GM21381 (cell line): Measurements from ENCODE around the gene LRP5.

Experiments used
- ATAC-seq: cut with Tn5 transposase; IDR thresholded peaks from one replicate; pipeline ENCODE4 v1.9.1; 2021; ENCODE audit warnings: mild to moderate bottlenecking, moderate library complexity; ENCODE audit not compliant: unreplicated experiment

The LRP5 gene

DNA sequence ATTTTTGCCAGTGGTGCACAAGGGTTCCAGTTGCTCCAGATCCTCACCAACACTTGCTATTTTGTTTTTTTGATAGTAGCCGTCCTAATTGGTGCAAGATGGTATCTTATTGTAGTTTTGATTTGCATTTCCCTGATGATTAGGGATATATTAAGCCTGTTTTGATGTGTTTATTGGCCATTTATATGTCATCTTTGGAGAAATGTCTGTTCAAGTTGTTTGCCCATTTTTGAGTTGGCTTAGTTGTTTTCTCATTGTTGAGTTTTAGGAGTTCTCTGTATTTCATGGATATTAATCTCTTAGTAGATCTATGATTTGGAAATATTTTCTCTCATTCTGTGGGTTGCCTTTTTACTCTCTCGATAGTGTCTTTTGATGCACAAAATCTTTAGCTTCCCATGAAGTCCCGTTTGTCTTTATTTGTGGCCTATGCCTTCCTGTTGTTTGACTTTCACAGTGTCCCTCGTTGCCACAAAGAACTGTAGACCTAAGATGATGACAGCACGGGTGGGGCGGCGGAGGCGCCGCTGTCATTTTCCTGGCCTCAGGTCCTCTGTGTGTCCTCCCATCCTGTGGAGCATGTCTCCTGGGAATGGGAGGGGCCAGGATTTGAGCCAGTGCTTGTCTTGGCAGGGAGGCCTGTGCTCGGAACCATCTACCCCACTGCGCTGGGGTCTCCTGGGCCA, 33.5 kb downstream of the LRP5 start:
- no peak for ATAC-seq

DNA sequence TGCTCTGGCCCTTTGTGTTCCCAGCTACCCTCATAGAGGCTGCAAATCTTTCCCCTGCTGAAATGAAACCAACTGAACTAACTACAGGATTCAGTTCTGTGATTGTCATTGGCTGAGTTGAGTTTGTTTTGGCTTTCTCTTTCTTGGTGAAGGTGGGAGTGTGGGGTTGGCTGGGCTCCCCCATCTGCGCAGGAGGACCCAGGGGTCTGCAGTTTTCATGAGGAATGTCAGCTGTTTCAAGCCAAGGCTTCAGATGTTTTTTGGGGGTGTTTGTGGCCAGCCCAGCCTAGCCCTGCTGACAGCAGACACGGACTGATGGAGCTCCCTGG, 34.0 kb downstream of the LRP5 start:
- ATAC-seq, result no peak

DNA sequence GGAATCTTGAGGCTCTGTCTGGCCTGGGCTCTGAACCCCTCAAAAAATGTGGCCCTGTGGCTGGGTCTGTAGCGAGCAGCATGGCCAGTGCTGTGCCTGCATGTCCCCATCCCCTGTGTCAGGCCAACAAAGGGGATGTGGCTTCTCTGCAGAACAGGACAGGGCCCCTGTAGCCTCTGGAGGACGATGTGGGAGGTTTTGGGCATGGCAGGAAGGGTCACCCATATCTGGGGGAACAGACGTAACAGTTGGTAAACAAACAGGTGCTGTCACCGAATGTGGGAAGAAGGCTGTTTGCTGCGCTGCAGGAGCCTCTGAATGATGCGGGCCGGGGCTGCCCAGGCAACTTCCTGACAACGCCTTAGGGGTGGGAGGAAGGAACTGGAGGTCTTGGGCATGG, 35.0 kb downstream of the LRP5 start:
- no peak for ATAC-seq

DNA sequence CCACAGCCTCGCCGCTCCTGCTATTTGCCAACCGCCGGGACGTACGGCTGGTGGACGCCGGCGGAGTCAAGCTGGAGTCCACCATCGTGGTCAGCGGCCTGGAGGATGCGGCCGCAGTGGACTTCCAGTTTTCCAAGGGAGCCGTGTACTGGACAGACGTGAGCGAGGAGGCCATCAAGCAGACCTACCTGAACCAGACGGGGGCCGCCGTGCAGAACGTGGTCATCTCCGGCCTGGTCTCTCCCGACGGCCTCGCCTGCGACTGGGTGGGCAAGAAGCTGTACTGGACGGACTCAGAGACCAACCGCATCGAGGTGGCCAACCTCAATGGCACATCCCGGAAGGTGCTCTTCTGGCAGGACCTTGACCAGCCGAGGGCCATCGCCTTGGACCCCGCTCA, 35.5 kb downstream of the LRP5 start:
- ATAC-seq, result no peak

DNA sequence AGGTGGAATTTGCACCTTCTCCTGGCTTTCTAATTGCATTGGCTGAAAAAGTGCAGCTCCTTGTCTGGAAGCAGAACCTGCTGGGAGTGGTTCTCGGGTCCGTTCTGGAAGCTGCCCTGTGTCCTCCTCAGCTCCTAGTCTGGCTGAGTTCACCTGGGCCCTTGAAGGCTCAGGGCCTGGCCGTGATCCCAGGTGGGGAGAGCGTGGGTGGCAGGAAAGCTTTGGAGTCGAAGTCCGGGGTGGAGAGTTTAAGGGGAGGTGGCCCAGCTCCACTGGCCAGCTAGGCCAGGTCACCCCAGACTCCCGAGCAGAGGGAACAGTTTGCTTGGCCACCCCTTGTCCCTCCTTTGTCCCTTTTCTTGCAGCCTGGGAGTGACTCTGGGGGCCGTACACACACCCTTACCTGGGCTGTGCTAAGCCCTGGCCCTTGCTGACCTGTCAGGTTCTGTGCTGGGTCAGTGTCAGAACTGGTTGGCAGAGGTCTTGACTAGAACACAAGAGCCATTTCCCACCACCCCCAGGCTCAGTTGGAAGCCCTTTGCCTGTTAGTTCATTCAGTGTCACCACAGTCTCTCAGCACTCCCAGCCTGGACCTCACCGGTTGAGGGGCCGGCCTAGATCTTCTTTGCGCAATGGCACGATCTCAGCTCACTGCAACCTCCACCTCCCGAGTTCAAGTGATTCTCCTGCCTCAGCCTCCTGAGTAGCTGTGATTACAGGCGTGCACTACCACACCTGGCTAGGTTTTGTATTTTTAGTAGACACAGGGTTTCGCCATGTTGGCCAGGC, 37.3 kb downstream of the LRP5 start:
- ATAC-seq, result no peak

DNA sequence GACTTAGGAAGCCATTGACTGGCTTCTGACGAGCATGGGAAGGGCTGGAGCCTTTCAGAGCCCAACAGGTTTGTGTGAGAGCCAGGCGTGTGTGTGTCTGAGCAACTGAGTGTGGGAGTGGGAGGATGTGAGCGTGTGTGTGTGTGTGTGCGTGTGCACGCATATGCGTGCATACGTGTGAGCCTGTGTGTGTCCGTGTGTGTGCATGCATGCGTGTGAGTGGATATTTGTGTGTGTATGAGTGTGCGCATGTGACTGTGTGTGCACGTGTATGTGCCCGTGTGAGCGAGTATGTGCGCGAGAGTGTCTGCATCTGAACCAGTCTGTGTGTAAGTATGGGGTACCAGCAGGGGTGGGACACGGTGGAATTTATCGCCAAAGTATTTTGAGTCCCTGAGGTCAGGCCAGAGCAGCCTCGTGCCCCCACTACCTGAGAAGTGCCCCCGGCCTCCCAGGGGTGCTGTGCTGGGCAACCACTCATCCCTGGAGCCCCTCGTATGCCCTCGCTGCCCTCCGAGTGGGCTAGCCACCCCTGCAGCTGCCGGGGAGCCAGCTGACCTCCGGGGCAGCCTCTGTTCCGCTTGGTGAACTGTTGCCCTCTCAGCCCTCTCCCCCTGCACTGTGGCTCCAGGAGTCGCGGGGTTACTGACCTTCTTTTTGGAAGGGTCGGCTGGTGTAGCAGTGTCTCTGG, 38.5 kb downstream of the LRP5 start:
- ATAC-seq, result no peak

DNA sequence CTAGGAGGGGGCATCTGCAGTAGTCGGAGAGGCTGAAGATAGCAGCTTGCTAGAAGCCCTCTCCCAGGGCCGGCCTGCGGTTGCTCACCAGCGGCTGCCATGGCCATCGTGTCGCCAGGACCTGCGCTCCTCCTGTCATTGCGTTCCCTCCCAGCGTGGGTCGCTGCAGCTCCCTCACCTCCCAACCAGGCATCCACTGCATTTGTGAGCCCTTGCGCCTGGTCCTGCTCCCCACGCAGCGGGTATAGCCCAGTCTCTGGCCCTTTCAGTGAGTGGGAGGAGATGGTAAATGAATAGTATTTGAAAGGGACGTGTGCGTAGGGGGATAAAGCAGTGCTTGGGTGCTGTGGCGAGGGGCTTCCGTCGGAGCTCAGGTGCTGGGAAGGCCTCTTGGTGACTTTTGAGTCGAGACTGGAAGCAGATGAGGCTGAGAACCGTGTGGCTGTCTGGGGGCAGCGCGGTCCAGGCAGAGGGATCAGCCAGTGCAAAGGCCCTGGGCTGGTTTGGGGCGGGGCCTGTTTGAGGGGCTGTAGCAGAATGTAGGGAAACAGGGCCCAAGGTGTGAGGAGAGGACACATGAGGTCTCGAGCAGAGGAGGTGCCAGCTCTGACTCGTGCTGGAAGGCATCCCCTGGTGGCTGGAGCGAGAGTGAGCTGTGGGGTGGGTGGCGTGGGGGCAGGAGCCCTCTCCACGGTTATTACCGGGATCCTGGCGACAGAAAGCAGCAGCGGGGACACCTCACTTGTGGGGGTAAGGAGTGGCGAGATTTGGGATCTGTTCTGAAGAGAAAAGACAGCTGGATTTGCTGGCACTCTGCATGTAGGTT, 39.3 kb downstream of the LRP5 start:
- no peak for ATAC-seq

DNA sequence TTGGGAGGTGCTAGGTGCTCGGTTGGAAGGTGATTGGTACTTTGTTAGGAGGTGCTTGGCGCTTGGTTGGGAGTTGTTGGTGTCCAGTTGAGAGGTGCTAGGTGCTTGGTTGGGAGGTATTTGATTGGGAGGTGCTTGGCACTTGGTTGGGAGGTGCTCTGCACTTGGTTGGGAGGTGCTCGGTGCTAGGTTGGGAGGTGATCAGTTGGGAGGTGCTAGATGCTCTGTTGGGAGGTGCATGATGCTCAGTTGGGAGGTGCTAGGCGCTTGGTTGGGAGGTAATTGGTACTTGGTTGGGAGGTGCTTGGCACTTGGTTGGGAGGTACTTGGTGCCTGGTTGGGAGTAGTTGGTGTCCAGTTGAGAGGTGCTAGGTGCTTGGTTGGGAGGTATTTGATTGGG, 40.2 kb downstream of the LRP5 start:
- ATAC-seq, result no peak

DNA sequence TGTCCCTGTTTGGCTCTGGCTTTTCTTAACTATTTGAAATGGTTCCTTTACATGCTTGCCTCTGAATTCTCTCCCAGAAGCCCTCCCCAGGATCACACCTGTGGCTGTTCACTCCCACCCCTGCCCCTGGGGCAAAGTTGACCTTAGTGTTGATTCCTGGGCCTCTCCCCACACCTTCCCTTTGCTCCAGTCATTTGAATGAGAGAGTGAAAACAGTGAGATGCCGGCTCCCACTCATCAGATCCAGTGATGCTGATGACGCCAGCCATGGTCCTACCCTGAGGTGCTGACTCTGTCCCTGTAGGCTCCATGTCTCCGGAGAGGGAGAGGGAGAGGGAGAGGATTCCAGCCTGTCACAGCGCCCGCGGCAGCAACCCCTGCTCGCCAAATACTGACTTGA, 40.7 kb downstream of the LRP5 start:
- ATAC-seq, result no peak

DNA sequence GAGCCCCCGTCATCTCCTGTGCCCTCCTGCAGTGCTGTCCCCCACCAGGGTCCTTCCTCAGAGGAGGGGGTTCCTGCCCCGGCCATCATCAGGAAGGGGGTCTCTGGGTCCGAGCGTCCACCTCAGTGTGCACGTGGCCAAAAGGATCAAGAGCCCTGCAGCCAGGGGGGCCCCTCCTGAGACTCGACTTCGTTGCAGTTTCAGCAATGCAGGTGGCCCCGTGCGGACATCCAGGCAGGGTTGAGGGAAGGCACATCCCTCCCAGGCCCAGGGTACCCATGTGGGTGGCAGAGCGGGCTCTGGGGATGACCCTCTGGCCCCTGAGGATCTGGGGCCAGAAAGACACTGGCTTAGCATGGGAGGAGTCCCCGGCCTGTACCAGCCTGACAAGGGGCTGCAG, 41.3 kb downstream of the LRP5 start:
- ATAC-seq, result no peak

DNA sequence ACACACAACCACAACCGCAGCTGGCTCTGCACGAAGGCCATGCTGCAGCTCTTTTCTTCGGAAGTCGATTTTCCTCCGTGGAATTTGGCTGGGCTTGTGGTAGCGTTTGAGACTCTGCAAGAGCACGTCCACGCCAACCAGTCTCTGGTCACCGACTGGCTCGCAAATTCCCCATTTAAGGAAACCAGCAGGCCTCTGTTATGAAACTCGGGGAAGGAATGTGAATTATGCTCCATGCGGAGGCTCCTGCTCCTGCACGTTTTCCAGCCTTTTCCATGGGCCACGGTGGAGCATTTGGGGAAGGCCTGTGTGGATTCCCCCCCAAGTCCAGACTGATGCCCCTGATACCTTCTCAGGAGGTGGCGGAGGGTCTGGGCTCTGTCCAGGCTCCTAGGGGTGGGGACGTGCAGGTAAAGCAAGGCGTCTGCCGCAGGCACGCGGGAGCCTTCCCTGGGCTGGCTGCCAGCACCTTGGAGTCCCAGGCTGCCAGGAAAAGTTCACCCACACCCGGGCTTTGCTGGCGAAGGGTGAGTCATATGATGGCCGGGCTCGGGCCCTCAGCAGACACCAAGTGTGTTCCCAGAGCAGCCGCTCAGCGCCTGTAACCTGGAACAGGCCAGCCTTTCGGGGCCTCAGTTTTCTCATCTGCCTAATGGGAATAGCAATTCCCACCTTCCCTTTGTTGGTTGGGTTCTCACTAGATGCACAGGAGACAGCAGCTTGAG, 41.9 kb downstream of the LRP5 start:
- ATAC-seq, result no peak

DNA sequence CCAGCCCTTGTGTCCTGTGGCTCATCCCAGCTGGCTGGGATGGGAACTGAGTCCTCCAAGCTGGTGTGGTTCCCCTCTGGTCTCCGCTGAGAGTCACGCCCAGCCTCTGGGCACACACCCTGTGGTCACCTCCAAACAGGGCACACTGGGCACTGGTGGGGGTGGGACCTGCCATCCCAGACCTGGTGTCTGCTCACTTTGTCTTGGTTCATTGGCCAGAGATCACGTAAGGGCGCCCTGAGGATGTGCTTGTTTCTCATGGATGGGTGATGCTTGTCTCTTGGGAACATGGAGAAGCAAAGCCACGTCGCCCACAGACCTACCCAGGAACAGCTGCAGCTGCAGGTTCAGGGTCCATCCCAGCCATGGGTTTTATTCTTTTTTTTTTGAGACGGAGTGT, 43.1 kb downstream of the LRP5 start:
- ATAC-seq, result no peak

DNA sequence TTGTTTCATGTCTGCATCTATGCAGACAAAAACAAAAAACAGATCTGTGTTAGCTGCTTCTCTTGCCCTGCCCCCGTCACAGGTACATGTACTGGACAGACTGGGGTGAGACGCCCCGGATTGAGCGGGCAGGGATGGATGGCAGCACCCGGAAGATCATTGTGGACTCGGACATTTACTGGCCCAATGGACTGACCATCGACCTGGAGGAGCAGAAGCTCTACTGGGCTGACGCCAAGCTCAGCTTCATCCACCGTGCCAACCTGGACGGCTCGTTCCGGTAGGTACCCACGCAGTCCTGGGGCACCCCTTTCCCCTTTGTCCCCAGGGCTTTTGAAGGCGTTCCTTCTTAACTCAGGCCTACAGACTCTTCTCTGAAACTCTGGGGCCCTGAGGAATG, 45.2 kb downstream of the LRP5 start:
- ATAC-seq, result no peak

DNA sequence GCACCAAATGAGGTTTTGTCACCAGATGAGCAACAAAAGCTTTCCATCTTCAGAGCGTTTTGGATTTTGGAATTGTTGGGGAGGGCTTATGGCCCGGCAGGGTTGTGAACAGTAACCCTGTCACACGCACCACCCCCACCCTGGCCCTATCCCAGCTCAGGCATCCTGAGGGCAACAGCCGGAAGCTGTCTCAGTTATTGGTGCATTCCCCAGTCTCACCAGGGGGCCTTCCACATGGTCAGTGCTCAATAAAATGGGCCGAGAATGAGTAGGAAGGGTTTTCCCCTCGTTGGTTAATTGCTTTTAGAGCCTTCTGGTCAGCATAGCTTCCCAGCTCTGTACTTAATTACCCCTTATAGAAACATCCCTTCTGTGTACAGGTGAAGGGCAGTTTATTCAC, 46.0 kb downstream of the LRP5 start:
- no peak for ATAC-seq

DNA sequence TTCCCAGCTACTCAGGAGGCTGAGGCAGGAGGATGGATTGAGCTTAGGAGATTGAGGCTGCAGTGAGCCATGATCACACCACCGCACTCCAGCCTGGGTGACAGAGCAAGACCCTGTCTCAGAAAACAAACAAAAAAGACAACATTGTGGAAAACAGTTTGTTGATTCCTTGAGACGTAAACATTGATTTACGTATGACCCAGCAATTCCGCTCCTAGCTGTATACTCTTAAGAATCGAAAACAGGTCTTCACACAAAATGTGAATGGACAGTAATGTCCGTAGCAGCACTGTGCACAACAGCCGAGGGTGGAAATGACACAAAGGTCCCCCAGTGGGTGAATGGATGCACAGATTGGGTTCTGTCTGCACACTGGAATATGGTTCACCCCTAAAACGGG, 49.3 kb downstream of the LRP5 start:
- no peak for ATAC-seq

DNA sequence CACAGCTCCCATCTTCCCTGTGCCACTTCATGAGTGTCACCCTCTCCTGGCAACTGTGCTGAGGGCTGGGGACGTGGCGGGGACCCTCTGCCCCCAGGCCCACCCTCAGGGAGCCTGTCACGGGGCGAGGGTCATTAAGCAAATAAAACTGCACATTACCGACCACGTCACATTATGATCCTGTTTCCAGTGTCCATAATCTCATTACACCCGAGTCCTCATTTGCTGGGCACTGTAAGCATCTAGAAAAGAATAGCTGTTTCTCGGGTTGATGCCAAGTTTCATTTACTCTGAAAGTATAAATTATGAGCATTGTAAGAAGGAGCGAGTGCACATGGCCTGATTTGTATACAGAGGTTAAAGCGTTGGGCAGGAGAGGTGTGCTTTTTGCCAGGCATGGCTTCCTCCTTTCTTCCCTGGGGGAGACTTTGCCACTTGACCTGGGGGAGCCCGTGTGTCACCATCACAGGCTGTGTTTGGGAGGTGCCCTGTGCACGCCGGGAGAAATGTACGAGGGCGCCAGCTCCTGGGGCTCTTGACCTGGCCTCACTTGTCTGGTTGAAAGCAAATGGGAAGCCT, 50.5 kb downstream of the LRP5 start:
- ATAC-seq, result no peak

DNA sequence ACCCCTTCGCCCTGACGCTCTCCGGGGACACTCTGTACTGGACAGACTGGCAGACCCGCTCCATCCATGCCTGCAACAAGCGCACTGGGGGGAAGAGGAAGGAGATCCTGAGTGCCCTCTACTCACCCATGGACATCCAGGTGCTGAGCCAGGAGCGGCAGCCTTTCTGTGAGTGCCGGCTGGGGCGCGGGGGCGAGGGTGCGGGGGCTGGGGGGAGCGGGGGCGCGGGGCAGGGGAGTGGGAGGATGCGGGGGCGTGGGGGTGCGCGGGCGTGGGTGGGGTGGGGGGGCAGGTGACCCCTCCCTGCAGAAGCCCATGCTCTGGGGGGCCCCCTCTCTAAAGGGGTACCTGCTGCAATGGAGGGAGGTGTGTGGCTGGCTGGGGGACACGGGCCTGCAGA, 51.4 kb downstream of the LRP5 start:
- no peak for ATAC-seq

DNA sequence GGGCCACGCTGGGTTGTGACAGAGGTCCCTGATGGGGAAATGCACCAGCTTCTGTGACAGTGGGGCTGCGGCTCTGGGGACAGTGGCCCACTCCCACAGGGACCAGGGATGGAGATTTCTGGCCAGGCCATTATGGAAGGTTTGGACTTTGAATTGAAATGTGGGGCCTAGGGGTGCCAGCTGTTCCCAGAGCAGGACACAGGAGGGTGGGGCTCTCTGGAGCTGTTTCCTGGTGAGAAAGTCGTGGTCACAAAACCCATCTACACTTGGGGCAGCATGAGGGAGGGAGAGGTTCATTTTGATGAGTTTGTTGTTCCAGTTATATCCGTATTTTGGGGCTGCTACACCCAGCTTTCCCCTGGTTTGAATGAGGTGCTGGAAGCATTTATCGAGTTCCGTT, 52.2 kb downstream of the LRP5 start:
- no peak for ATAC-seq

DNA sequence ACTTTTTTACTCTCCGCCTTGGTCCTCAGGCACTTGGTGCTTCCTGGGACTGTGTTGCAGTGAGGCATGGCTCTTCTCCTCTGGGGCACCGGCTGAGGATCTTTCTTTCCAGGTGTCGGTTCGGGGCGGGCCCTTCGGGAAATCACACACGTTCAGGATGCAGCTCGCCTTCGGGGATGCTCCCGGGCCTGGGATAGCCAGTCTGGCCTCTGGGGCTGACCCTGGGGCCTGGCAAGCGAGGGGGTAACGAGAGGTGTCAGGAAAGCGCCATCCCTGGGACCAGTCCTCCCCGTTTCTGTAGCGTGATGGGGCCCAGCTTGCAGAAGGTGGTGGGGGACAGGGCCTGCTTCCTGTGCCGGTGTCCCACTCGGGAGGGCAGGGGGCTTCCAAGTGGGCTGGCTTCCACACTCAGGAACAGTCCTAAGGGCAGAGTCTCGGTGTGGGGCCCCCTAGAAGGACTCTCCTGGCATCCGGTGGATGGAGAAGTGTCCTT, 53.6 kb downstream of the LRP5 start:
- no peak for ATAC-seq

DNA sequence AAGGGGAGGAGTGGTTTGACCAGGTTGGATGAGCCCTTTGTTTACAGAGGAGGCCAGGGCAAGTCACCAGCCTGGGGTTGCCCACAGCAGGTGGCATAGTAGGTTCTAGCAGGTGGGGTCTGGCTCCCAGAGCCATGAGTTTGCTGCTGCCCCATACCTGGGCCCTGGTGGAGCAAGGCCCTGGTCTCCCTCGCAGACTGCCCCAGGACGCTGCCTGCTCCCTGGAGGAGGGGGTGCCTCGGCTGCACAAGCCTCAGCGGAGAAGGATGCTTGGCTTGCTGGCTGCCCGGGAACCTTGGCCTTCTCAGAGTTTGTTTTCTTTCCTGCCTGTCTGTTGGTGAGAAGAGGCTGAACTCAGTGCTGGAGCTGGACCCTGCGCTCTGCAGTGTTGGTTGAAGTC, 54.9 kb downstream of the LRP5 start:
- no peak for ATAC-seq
